CD4-positive, alpha-beta T cell treated with Interleukin-15 for 4 hours (primary cell): ENCODE results near the gene RSBN1L.
"Not testable (repeated sequence)": the region's sequence is repeated elsewhere in the genome, so short reads cannot be mapped to it uniquely, and the experiment has no call there.

Source experiments
- DNase-seq: peaks from one replicate; pipeline ENCODE4 v3.0.0-alpha.2; 2020; ENCODE audit warnings: low spot score

The RSBN1L gene

GRCh38 chr7:77687747-77688144 is 8.5 kb upstream of the RSBN1L start:
- no peak for DNase-seq

GRCh38 chr7:77690289-77690688 is 6.0 kb upstream of the RSBN1L start:
- no peak for DNase-seq

- DNase-seq = no peak
These were observed 4.3 kb upstream of the RSBN1L start for GRCh38 chr7:77691892-77692491.

GRCh38 chr7:77693830-77694583 is 2.3 kb upstream of the RSBN1L start:
- no peak for DNase-seq

- peak; percentile 42 for DNase-seq
These were observed 630 bp downstream of the RSBN1L start for GRCh38 chr7:77696643-77697534.

GRCh38 chr7:77697535-77697831 is 1.2 kb downstream of the RSBN1L start:
- DNase-seq = no peak

- DNase-seq = no peak
These were observed 1.9 kb downstream of the RSBN1L start for GRCh38 chr7:77698042-77698625.

- DNase-seq = no peak
These were observed 2.8 kb downstream of the RSBN1L start for GRCh38 chr7:77699056-77699455.

GRCh38 chr7:77702513-77702912 is 6.3 kb downstream of the RSBN1L start:
- DNase-seq = no peak

- no peak for DNase-seq
These were observed 6.8 kb downstream of the RSBN1L start for GRCh38 chr7:77702968-77703472.

- DNase-seq = not testable (repeated sequence)
These were observed 7.4 kb downstream of the RSBN1L start for GRCh38 chr7:77703669-77704068.

- DNase-seq = no peak
These were observed 11.3 kb downstream of the RSBN1L start for GRCh38 chr7:77707504-77707992.

GRCh38 chr7:77710067-77710466 is 13.8 kb downstream of the RSBN1L start:
- no peak for DNase-seq

- DNase-seq = no peak
These were observed 14.6 kb downstream of the RSBN1L start for GRCh38 chr7:77710861-77711260.

- DNase-seq = no peak
These were observed 17.9 kb downstream of the RSBN1L start for GRCh38 chr7:77714195-77714594.

- not testable (repeated sequence) for DNase-seq
These were observed 18.7 kb downstream of the RSBN1L start for GRCh38 chr7:77714931-77715330.

GRCh38 chr7:77716804-77717203 is 20.5 kb downstream of the RSBN1L start:
- no peak for DNase-seq

GRCh38 chr7:77717566-77717965 is 21.3 kb downstream of the RSBN1L start:
- not testable (repeated sequence) for DNase-seq

GRCh38 chr7:77727527-77727926 is 31.3 kb downstream of the RSBN1L start:
- no peak for DNase-seq

GRCh38 chr7:77727936-77728701 is 31.9 kb downstream of the RSBN1L start:
- DNase-seq = no peak

- DNase-seq = no peak
These were observed 33.5 kb downstream of the RSBN1L start for GRCh38 chr7:77729574-77730348.
